GM12875 (cell line): Measurements from ENCODE around the gene TECRL.

Experiments
- H3K4me3 ChIP-seq: one replicate; pipeline ENCODE4 v1.5.1; 2011; ENCODE audit warnings: low read depth, low read length, control low read depth
- TF ChIP-seq, protein P1 (sequence below): IDR thresholded peaks from 2 replicates; pipeline ENCODE4 v1.5.1; 2011; ENCODE audit warnings: low read depth, mild to moderate bottlenecking, control low read depth, inconsistent platforms, low read length, moderate library complexity, borderline replicate concordance; ENCODE audit not compliant: insufficient read depth

Gene TECRL

DNA sequence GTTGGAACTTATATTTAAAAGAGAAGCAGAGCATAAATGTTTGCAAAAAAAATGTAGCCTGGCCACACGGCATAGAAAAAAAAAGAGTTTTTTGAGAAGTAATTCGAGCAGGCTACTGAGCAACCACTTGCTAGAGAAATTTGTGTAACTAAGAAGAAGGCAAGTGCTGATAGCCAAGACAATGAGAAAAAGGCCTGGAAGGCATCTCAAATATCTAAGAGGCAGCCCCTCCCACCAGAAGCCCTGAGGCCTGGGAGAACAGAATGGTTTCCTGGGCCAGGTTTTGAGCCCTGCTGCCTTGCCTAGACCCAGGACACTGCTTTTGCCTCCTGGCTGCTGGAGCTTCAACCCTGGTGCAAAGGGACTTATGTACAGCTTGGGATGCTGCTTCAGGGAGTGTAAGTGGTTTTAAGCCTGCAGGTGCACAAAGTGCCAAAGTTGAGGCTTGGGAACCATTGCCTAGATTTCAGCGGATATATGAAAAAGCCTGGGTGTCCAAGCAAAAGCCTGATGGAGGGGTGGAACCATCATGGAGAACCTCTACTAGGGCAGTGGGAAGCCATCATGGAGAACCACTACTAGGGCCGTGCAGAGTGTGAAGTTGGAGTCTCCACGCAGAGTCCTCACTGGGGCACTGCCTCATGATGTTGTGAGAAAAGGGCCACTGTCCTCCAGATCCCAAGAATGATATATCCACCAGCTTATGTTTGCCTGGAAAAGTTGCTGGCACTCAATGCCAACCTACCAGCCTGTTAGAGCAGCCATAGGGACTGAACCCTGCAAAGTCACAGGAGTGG, 9.7 kb downstream of the TECRL start:
- no peak overlapping the region for H3K4me3 ChIP-seq
- TF ChIP-seq, protein P1, sequence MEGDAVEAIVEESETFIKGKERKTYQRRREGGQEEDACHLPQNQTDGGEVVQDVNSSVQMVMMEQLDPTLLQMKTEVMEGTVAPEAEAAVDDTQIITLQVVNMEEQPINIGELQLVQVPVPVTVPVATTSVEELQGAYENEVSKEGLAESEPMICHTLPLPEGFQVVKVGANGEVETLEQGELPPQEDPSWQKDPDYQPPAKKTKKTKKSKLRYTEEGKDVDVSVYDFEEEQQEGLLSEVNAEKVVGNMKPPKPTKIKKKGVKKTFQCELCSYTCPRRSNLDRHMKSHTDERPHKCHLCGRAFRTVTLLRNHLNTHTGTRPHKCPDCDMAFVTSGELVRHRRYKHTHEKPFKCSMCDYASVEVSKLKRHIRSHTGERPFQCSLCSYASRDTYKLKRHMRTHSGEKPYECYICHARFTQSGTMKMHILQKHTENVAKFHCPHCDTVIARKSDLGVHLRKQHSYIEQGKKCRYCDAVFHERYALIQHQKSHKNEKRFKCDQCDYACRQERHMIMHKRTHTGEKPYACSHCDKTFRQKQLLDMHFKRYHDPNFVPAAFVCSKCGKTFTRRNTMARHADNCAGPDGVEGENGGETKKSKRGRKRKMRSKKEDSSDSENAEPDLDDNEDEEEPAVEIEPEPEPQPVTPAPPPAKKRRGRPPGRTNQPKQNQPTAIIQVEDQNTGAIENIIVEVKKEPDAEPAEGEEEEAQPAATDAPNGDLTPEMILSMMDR, result no peak

GRCh38 chr4:64394469-64394868, 14.8 kb downstream of the TECRL start:
- TF ChIP-seq, protein P1, result no peak
- H3K4me3 ChIP-seq, result no peak overlapping the region

DNA sequence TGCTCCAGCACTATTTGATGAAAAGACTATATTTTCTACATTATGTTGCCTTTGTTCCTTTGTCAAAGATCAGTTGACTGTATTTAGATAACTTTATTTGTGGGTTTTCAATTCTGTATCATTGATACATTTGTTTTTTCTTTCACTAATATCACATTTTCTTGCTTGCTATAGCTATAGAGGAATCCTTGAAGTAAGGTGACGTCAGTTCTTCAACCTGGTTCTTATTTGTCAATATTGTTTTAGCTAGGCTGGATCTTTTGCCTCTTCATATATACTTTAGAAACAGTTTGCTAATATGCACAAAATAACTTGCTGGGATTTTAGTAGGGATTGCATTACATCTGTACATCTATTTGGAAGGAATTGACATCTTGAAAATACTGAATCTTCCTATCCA, 21.0 kb downstream of the TECRL start:
- H3K4me3 ChIP-seq, result no peak overlapping the region
- TF ChIP-seq, protein P1, result no peak

GRCh38 chr4:64385220-64385619, 24.0 kb downstream of the TECRL start:
- TF ChIP-seq, protein P1, result no peak

GRCh38 chr4:64384237-64385203, 24.7 kb downstream of the TECRL start:
- H3K4me3 ChIP-seq, result no peak overlapping the region
- TF ChIP-seq, protein P1, result no peak

More at GRCh38 chr4:64385220-64385619, 24.0 kb downstream of the TECRL start:
- H3K4me3 ChIP-seq, result no peak overlapping the region

DNA sequence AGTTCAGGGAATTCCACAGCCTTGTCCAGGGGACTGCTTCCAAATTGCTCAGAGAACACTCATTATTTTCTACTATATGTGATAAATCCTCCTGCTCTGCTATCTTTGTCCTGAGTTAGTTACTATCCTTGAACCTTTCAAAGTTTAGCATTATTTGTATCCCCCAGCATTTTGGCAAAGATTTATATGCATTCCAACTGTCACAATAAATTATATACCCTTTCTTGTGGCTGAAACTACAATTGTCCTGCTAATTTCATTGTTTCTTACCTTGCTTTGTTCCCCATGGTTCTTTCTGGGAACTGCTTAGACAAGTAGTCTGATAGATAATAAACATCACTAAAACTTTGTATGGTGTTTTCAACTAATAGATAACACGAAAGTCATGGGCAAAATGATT, 40.5 kb downstream of the TECRL start:
- TF ChIP-seq, protein P1, result no peak

More for the DNA sequence above, 40.5 kb downstream of the TECRL start:
- H3K4me3 ChIP-seq, result no peak overlapping the region
